HG03103 (cell line): ENCODE data around the gene MYL11.

Source experiments
- ATAC-seq: cut with Tn5 transposase; IDR thresholded peaks from one replicate; pipeline ENCODE4 v1.9.1; 2021; ENCODE audit warnings: low read depth; ENCODE audit not compliant: unreplicated experiment

The MYL11 gene

GRCh38 chr16:30416624-30417528, 42.3 kb downstream of the MYL11 start:
- no peak for ATAC-seq

GRCh38 chr16:30417529-30418349, 43.1 kb downstream of the MYL11 start:
- ATAC-seq = peak; percentile 78

- no peak for ATAC-seq
These were observed 44.0 kb downstream of the MYL11 start for GRCh38 chr16:30418350-30419181.

GRCh38 chr16:30421010-30421409, 46.4 kb downstream of the MYL11 start:
- no peak for ATAC-seq
